GM12865 (cell line): Measurements from ENCODE around the gene RALGPS1.

Experiments
- DNase-seq: peaks from one replicate; pipeline ENCODE4 v3.0.0; 2010; ENCODE audit warnings: low read depth
- H3K4me3 ChIP-seq: 2 replicates; pipeline ENCODE4 v1.5.1; 2011; ENCODE audit warnings: mild to moderate bottlenecking, low read depth, low read length, control low read depth
- TF ChIP-seq, protein P1 (sequence below): IDR thresholded peaks from 2 replicates; pipeline ENCODE4 v1.5.1; 2011; ENCODE audit warnings: low read length, control low read depth, low read depth, inconsistent platforms; ENCODE audit not compliant: insufficient read depth; ENCODE audit errors: missing control alignments

RALGPS1 gene

DNA sequence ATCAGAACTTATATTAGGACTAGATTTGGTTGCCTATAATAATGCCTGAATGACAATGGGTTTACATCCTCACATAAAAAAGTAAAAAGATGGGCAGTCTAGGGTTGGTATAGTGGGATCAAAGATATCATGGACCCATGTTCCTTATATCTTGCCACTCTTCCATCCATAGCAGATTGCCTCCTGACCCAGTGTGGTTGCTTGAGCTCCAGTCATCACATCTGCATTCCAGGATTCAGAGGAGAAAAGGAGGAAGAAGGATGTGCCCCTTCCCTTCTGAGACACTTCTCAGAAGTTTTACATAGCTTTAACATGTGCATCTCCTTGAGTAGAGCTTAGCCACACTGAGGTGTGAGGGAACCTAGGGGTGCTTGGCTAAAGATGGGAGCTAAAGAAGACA, 22.9 kb downstream of the RALGPS1 start:
- no peak overlapping the region for H3K4me3 ChIP-seq
- DNase-seq = no peak
- TF ChIP-seq, protein P1, sequence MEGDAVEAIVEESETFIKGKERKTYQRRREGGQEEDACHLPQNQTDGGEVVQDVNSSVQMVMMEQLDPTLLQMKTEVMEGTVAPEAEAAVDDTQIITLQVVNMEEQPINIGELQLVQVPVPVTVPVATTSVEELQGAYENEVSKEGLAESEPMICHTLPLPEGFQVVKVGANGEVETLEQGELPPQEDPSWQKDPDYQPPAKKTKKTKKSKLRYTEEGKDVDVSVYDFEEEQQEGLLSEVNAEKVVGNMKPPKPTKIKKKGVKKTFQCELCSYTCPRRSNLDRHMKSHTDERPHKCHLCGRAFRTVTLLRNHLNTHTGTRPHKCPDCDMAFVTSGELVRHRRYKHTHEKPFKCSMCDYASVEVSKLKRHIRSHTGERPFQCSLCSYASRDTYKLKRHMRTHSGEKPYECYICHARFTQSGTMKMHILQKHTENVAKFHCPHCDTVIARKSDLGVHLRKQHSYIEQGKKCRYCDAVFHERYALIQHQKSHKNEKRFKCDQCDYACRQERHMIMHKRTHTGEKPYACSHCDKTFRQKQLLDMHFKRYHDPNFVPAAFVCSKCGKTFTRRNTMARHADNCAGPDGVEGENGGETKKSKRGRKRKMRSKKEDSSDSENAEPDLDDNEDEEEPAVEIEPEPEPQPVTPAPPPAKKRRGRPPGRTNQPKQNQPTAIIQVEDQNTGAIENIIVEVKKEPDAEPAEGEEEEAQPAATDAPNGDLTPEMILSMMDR = no peak

DNA sequence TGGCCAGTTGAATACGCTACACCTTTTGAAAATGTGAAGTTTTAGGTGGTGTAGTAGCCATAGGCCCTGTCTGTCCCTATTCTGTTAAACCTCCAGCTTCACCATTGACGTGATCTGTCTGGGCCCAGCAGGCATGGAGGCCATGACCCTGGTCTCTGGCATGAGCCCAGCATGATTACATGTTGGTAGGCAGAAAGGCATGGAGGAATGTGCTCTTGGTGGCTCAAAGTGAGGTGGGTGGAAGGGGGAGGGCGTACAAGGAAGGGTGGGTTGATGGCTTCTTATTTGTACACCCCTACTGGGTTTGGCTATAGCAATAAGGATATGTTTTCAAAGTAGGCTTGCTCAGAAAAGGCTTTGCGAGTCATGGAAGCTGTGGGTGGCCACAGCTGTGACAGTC, 23.7 kb downstream of the RALGPS1 start:
- TF ChIP-seq, protein P1 = no peak
- no peak for DNase-seq
- H3K4me3 ChIP-seq = no peak overlapping the region

DNA sequence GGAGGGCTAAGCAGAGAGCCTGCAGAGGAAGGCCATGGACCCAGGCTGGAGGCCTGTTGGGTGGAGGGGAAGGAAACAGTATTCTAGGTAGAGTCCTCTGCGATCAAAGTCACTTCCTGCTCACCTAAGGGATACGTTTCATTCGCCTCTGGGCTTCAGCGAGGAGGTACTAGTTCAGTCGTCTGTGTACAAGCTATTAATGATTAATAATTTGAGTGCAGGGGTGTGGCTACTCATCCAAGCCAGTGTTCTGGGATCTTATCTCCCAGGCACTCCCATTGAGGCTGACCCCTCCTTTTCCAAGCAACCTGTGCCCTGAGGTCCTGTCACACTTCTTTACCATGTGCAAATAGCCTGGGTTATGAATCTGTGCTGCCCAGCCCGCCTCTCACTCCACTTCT, 25.2 kb downstream of the RALGPS1 start:
- no peak for DNase-seq
- TF ChIP-seq, protein P1 = no peak

DNA sequence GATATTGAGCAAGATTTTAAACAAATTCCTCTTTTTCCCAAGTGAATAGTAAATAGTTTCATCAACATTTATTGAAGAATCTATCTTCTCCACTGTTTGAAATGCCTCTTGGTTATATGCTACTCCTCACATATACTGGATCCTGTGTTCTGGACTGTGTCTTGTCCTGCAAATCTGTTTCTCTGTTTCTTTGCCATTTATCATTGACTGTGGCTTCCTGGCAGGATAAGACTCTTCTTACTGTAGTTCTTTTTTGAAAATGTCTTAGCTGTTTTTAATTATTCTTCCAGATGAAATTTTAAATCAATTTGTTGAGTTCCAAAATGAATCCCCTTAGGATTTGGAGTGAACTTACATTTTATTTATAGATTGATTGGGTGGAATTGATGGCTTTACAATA, 27.8 kb downstream of the RALGPS1 start:
- no peak for DNase-seq
- TF ChIP-seq, protein P1 = no peak
- H3K4me3 ChIP-seq = no peak overlapping the region

More for the DNA sequence above, 25.2 kb downstream of the RALGPS1 start:
- H3K4me3 ChIP-seq = no peak overlapping the region

DNA sequence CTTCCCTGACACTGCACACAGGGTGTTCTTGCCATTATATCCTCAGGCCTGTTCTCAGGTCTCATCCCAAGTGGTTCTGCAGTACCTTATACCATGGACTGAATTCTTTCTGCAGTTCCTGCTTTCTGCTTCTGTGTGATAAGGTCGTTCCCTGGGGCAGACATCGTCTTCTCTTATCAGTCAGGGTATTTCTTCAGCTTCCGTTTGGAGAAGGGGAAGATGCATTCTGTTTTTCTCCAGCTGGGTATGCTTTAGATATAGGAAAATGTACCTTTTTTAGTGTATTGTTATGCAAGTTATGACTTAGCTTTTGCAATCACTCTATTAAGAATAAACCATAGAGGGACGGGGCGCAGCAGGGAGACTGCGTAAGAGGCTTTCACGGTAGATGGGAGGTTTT, 31.1 kb downstream of the RALGPS1 start:
- TF ChIP-seq, protein P1 = no peak

DNA sequence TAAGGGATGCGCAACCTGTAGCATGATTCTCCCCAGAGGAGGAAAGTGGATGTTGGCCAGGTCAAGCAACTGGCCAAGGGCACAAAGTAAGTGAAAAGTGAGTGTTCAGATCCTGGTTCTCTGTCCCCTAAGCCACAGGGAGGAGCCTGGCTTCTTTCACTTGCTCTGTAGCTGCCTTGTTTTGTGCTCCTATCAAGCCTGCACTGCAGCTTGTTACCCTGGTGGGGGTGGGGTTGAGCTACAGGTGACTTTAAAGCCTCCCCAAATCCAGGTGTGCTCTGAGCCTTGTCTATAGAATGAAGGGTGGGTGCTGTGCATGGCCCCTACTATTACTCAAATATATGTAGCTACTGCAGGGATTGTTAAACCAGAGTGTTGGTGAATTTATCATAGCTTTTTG, 32.9 kb downstream of the RALGPS1 start:
- H3K4me3 ChIP-seq = no peak overlapping the region
- peak; percentile 29 for DNase-seq
- TF ChIP-seq, protein P1 = peak; percentile 21

More for the DNA sequence above, 31.1 kb downstream of the RALGPS1 start:
- DNase-seq = no peak
- H3K4me3 ChIP-seq = no peak overlapping the region

DNA sequence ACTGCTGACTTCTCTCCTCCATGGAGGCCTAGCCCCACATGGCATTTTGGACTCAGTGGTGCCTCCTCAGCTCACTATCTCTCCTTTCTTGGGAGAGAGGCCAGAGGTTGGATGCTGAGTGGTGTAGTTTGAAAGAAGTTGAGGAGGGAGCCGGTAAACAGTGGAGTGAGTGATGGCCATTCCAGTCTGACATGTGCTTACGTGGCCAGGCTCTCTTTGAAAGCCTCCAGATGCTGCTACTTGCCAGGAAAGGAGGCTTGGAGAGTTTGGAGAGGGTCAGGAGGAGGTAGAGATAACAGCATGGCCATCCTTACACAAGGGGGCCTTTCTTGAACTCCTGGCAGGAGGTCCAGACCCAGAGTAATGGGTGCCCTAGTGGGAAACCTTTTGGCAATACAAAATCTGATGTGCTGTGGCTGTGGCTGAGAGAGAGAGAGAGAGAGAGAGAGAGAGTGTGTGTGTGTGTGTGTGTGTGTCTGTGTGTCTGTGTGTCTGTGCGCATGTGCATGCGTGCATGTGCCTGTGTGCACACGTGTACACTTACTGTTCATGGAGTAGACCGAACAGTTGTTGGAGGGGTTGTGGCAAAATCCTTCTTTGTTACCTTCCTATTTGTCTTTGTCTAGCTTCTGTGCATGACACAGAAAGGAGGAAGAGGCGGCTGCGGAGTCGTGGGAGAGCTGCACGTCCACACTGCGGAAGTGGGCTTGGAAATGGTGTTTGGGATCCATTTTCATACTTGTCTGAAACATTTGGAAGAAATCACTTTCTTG, 37.8 kb downstream of the RALGPS1 start:
- no peak for DNase-seq
- H3K4me3 ChIP-seq = no peak overlapping the region
- TF ChIP-seq, protein P1 = no peak
